Activated CD4-positive, alpha-beta T cell treated with anti-CD3 and anti-CD28 coated beads for 48 hours (primary cell): ENCODE data around the gene UBASH3A.

Experiments
- DNase-seq: peaks from one replicate; pipeline ENCODE4 v3.0.0-alpha.2; 2020

UBASH3A gene, protein sequence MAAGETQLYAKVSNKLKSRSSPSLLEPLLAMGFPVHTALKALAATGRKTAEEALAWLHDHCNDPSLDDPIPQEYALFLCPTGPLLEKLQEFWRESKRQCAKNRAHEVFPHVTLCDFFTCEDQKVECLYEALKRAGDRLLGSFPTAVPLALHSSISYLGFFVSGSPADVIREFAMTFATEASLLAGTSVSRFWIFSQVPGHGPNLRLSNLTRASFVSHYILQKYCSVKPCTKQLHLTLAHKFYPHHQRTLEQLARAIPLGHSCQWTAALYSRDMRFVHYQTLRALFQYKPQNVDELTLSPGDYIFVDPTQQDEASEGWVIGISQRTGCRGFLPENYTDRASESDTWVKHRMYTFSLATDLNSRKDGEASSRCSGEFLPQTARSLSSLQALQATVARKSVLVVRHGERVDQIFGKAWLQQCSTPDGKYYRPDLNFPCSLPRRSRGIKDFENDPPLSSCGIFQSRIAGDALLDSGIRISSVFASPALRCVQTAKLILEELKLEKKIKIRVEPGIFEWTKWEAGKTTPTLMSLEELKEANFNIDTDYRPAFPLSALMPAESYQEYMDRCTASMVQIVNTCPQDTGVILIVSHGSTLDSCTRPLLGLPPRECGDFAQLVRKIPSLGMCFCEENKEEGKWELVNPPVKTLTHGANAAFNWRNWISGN

GRCh38 chr21:42403611-42404231 lies at the start of gene UBASH3A:
Gene UBASH3A, plus strand, starts transcription at chr21:42403902. Its CDS starts 44 bp downstream, at chr21:42403946.
- no peak for DNase-seq

DNA sequence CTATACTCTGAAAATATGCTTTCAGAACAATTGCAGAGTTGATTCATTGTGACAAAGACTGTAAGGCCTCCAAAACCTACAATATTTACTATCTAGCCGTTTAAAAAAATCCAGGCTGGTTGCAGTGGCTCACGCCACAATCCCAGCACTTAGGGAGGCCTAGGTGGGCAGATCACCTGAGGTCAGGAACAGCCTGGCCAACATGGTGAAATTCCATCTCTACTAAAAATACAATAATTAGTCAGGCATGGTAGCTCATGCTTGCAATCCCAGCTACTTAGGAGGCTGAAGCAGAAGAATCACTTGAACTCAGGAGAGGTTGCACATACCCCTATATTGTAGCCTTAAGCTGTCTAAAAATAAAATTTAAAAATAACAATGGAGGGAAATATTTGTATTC lies 47.7 kb upstream of the UBASH3A start:
- no peak for DNase-seq

GRCh38 chr21:42356650-42357049 lies 47.1 kb upstream of the UBASH3A start:
- DNase-seq, result no peak

GRCh38 chr21:42357307-42357706 lies 46.4 kb upstream of the UBASH3A start:
- no peak for DNase-seq

DNA sequence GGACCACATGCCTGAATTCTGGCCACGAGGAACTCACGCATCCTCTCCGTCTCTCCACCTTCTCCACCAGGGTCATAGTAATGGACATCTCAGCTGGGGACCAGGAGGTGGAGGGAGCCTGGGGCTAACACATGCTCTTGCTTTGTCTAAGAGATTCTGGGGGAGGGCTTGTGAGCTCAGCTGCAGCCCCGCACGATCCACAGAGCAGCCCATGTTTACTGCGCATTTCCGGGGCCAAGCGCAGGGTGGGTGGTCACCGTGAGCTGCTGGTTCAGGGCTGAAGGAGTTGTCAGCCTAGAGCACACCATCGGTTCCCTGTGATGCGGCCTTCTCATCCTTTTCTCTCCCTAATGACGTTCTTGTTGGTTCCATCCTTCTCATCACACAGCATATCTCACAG lies 45.4 kb upstream of the UBASH3A start:
- DNase-seq, result no peak

DNA sequence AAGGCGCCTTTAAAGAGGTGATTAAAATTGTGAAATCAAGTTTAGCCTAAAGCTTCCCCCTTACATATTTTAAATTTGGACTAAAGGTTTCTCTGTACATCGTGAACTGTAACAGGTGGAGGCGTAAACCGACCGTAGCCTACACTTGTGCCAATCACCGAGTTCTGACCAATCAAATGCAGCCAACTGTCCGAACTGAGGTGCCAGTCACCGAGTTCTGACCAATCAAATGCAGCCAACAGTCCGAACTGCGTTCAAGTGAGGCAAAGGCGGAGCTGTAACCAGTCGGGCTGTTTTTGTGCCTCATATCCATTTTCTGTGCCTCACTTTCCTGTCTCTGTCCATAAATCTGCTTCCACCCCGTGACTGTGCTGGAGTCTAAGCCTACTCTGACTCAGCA lies 44.8 kb upstream of the UBASH3A start:
- DNase-seq, result no peak

- DNase-seq, result peak; percentile 45
Observed at GRCh38 chr21:42360317-42360716, 43.4 kb upstream of the UBASH3A start.

GRCh38 chr21:42361286-42361685 lies 42.4 kb upstream of the UBASH3A start:
- no peak for DNase-seq

- DNase-seq, result no peak
Observed at GRCh38 chr21:42362198-42362597, 41.5 kb upstream of the UBASH3A start.

DNA sequence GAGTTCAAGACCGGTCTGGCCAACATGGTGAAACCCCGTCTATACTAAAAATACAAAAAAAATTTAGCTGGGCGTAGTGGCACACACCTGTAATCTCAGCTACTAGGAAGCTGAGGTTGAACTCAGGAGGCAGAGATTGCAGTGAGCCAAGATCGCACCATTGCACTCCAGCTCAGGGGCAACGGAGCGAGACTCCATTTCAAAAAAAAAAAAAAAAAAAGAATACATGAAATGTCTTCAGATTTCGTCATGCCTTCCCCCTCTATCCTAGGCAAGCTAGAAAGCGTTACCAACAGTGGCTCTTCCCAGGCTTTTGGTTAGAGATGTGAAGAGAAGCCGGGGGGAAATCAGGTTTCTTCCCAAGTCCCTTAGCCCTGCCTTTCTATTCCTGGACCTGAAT lies 41.0 kb upstream of the UBASH3A start:
- DNase-seq, result no peak

- DNase-seq, result no peak
Observed at GRCh38 chr21:42363312-42363711, 40.4 kb upstream of the UBASH3A start.

DNA sequence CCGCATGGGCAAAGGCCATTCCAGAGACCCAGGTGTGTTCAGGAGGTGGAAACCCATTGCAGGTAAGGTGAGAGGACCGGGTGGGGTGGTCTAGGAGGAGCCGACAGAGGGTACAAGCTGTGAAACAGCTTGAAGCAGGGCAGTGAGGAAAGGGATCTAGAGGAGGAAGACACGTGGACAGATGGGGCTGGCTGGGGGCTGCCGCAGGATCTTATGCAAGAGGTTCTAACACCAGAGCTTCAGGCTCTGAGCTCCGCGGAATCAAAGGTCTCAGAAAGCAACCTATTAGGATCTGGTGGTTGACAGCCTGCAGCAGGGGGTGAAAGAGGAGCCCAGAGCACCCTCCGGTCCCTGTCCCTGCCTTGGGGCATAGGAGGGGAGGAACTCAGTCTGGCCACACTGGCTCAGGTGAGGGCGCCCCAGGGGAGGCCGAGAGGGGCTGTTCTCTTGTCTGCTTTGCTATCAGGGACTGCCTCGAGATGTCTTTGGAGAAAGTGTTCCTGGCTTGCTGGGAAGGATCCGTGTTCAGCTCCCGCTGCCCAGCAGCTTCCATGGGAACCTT lies 39.3 kb upstream of the UBASH3A start:
- no peak for DNase-seq

DNA sequence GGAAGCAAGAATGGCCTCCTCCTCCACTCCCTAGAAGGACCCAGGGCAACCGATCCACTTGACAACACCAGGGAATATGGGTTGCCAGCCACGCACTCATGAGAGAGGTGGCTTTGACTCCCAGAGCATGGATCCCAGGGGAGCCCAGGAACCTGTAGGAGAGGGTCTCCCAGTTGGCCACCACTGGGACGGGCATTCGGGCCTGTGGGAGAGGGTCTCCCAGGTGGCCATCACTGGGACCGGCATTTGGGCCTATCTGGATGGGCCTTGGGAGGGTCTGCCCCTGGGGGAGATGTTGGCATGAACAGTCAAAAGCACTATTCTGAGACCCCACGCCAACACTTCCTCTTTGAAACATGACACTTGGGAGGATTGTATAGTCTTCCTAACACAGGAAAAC lies 37.9 kb upstream of the UBASH3A start:
- no peak for DNase-seq

- no peak for DNase-seq
Observed at GRCh38 chr21:42366292-42367010, 37.3 kb upstream of the UBASH3A start, which contains the start of gene TFF1. Gene TFF1, minus strand, starts transcription at chr21:42366535. Its CDS starts 40 bp downstream, at chr21:42366495.

DNA sequence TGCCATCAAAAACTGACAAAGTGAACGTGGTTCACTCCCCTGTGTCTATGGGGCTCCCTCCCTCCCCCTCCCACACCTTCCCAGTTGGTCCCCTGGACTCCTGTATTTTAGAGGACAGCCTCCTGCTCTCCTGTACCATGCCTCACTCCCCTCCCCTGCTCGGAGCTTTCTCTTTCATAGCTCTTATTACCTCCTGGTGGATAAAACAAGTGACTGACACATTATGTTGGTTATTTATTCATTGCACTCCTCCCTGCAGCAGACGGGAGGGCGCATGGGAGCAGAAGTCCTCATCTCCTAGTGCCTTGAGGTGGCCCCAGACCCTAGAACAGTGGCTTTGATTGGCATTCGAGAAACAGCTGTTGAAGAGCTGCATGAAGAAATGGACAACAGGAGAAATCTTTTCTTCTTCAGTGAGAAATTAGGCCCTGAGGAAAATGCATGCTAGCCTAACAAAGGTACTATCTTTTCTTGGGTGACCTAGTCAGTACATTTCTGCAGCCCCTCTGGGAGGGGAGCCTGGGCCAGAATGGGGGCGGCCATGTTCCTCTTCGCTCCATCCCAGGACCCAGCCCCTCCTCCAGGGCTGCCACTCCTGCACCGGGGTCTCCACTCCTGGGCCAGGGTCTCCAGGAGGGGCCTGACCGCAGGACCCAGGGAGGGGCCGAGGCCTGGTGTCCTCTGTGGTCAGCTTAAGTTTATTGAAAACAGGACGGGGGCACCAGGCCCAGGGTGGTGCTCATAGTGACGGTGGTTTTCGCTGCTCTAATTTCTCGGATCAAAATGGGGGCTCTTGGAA lies 36.1 kb upstream of the UBASH3A start:
- DNase-seq, result no peak

GRCh38 chr21:42369821-42370220 lies 33.9 kb upstream of the UBASH3A start:
- DNase-seq, result no peak

DNA sequence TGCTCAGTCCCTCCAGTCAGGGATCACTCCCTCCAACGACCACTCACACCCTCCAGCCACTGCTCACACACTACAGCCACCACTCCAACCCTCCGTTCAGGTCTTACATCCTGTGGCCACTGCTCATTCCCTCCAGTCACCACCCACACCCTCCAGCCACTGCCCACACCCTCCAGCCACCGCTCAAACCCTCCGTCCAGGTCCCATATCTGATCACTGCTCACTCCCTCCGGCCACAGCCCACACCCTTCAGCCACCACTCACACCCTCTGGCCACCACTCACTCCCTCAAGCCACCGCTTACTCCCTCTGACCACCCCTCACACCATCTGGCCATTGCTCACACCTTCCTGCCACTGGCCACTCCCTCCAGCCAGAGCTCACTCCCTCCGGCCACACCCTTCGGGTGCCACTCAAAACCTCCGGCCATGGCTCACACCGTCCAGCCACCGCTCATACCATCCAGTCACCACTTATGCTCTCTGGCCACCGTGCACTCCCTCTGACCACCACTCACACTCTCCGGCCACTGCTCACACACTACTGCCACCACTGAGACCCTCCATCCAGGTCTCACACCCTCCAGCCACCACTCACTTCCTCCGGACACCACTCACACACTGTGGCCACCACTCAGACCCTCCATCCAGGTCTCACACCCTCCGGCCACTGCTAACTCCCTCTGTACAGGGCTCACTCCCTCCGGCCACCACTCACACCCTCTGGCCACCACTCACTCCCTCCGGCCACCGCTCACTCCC lies 32.6 kb upstream of the UBASH3A start:
- no peak for DNase-seq

DNA sequence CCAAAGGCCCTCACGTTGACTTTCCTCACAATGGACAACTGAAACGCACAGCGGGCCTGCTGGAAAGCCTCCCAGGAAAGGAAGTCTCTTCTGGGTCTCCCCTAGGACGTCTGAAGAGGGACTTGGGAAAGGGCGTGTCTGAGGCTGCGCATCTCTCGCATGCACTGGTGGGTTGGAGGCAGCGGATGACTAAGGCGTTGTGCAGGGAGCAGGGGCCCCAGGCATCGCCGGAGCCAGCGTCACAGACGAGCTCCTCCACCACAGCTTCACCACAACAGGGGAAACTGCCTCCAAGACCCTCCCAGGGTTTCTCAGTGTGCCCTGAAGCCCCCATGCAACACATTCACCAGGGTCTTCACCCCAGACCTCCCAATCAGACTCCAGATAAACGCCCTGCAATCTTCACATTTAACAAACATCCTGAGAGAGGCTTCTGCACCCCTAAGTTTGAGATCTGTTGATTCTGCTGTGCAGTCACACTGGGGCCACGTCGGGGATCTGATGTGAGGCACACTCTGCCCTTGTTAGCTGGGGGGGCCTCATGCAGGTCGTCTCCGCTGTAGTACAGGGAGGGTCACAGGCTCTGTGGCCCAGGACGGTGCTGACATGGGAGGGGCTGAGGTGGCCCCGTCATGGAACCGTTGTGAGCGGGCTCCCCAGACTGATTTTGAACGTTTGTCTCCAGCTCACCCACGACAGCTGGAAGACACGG lies 30.4 kb upstream of the UBASH3A start:
- peak; percentile 55 for DNase-seq

- DNase-seq, result no peak
Observed at GRCh38 chr21:42373908-42374455, 29.7 kb upstream of the UBASH3A start.

DNA sequence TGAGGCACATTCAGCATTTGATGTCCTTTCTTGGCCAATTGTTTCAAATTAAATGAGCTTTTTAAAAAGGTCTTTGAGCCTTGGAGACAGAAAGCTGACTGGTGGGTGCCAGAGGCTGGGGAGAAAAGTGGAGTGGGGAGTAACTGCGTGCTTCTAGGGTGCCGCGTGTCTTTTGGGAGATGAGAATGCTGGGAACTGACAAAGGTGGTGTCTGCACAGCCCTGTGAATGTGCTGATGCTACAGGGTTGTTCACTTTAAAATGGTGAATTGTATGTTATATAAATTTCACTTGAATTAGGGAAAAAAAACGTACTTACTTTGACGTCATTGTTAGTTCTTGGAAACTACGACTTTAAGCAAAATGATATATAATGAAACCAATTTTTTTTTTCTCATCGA lies 29.2 kb upstream of the UBASH3A start:
- no peak for DNase-seq
